Hepatocyte (in vitro differentiated cells): ENCODE measurements around the gene CRTC2.

Experiments used
- EZH2phosphoT487 ChIP-seq: fragments of 200-600 bp; sonication (generic); IDR thresholded peaks from one replicate; pipeline ENCODE4 v1.6.1; 2018; ENCODE audit warnings: antibody characterized with exemption, mild to moderate bottlenecking, low read depth, moderate library complexity; ENCODE audit not compliant: unreplicated experiment, severe bottlenecking
- TF ChIP-seq, protein P1 (sequence below): fragments of 200-600 bp; sonication (generic); IDR thresholded peaks from 2 replicates; pipeline ENCODE4 v1.5.1; 2016; ENCODE audit warnings: antibody characterized with exemption, mild to moderate bottlenecking; ENCODE audit not compliant: poor library complexity

DNA sequence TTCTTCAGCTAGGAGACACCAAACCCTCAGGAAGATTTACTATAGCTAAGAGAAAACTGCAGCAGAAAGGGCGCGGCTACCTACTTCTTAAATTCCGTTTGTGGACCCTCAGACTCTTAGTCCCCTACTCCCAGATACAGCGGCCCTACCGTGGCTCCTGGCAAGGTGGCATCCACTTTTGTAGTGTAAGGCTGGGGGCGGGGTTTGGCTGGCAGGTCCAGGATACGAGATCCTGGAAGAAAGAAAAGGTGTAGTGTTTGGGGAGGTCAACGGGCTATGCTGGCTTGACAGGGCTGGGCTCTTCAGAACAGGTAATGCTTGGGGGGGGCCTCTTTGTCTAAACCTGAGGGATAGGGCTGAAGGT lies 9.6 kb upstream of the CRTC2 start:
- TF ChIP-seq, protein P1, sequence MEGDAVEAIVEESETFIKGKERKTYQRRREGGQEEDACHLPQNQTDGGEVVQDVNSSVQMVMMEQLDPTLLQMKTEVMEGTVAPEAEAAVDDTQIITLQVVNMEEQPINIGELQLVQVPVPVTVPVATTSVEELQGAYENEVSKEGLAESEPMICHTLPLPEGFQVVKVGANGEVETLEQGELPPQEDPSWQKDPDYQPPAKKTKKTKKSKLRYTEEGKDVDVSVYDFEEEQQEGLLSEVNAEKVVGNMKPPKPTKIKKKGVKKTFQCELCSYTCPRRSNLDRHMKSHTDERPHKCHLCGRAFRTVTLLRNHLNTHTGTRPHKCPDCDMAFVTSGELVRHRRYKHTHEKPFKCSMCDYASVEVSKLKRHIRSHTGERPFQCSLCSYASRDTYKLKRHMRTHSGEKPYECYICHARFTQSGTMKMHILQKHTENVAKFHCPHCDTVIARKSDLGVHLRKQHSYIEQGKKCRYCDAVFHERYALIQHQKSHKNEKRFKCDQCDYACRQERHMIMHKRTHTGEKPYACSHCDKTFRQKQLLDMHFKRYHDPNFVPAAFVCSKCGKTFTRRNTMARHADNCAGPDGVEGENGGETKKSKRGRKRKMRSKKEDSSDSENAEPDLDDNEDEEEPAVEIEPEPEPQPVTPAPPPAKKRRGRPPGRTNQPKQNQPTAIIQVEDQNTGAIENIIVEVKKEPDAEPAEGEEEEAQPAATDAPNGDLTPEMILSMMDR, result no peak
- TF ChIP-seq EZH2phosphoT487, result no peak
